ENCODE data around the gene CCS. TPM values are rescaled to one million over a fixed set of nuclear protein-coding genes. Genes with fewer than 3 reads are reported as not detected.
A peak's percentile ranks its signal among the peaks of the same experiment; 100 is the strongest.

CCS gene
- total RNA-seq, 1 experiment from 2014 or later, result 47.2 TPM

GRCh38 chr11:66570850-66571180 is 22.2 kb upstream of the CCS start:
- Histone ChIP-seq H3F3A (ENCODE audit: insufficient read depth, low read depth) (no peaks in the 10 kb centered on the region), H3K27ac (no peak overlapping the region), H3K9me2 (ENCODE audit: insufficient read depth) (no peaks in the 10 kb centered on the region), H3K4me2 (no peak overlapping the region), H3K27me3 (ENCODE audit: insufficient read depth, low read depth) (peaks cover 46% of the 10 kb centered on the region), H2AFZ (no peak overlapping the region), H3K9me3 (ENCODE audit: insufficient read depth, low read depth) (no peaks in the 10 kb centered on the region), H3K4me3 (no peak overlapping the region), H4K20me1 (ENCODE audit: insufficient read depth) (no peaks in the 10 kb centered on the region), H3K79me2 (ENCODE audit: low read depth) (no peaks in the 10 kb centered on the region), H3K4me1 (replicated peaks; ENCODE audit: insufficient read depth) (peaks cover 5% of the 10 kb centered on the region; the same call in 1 of the 2 replicates), H3K36me3 (ENCODE audit: low read depth) (no peaks in the 10 kb centered on the region)
- CTCF ChIA-PET, result no interaction called here
- intact Hi-C loops (cut with micrococcal nuclease; ENCODE audit: unreplicated experiment), result no loop called here
- POLR2A ChIA-PET (ENCODE audit: unreplicated experiment), result no interaction called here
- DNase-seq, result no peak
- TF ChIP-seq EZH2 (IDR thresholded peaks at IDR 0.05; ENCODE audit: low read depth) (no peak), CTCF (conservative IDR thresholded peaks at IDR 0.05) (no peak)
- no TSS peak for BruUV-seq (replicated peaks)

GRCh38 chr11:66579017-66579606 is 13.9 kb upstream of the CCS start:
- POLR2A ChIA-PET (ENCODE audit: unreplicated experiment), result no interaction called here
- Histone ChIP-seq H3F3A (ENCODE audit: insufficient read depth, low read depth) (no peaks in the 10 kb centered on the region), H3K4me1 (replicated peaks; ENCODE audit: insufficient read depth) (no peaks in the 10 kb centered on the region), H3K9me3 (ENCODE audit: insufficient read depth, low read depth) (peaks cover 16% of the 10 kb centered on the region; the same call in 1 of the 2 replicates), H3K9me2 (ENCODE audit: insufficient read depth) (no peaks in the 10 kb centered on the region), H4K20me1 (ENCODE audit: insufficient read depth) (no peaks in the 10 kb centered on the region), H3K36me3 (ENCODE audit: low read depth) (no peaks in the 10 kb centered on the region), H3K79me2 (ENCODE audit: low read depth) (no peaks in the 10 kb centered on the region), H3K4me3 (no peak overlapping the region), H2AFZ (no peak overlapping the region), H3K27ac (no peak overlapping the region), H3K4me2 (no peak overlapping the region), H3K27me3 (ENCODE audit: insufficient read depth, low read depth) (peaks cover 54% of the 10 kb centered on the region)
- BruUV-seq (replicated peaks), result no TSS peak
- CTCF ChIA-PET, result interaction anchor here (0.6 kb wide), 1 partner anchor 26 kb away, joined by 6 read pairs; no protein-coding TSS in a partner anchor
- peak in 1 of 2 experiments; percentile 61 for DNase-seq
- intact Hi-C loops (cut with micrococcal nuclease; ENCODE audit: unreplicated experiment), result loop anchor here (1.0 kb wide), 1 partner anchor 99 kb away; no protein-coding TSS in a partner anchor
- TF ChIP-seq EZH2 (IDR thresholded peaks at IDR 0.05; ENCODE audit: low read depth) (no peak), CTCF (conservative IDR thresholded peaks at IDR 0.05) (peak; percentile 84)

- H3K4me2 ChIP-seq, result no peak overlapping the region
- peaks cover under 1% of the 10 kb centered on the region; the same call in 1 of the 2 replicates for H3F3A ChIP-seq (ENCODE audit: insufficient read depth, low read depth)
- no peaks in the 10 kb centered on the region for H3K36me3 ChIP-seq (ENCODE audit: low read depth)
- H3K79me2 ChIP-seq (ENCODE audit: low read depth), result no peaks in the 10 kb centered on the region
- H2AFZ ChIP-seq, result no peak overlapping the region
- no peak overlapping the region for H3K4me3 ChIP-seq
- intact Hi-C loops (cut with micrococcal nuclease; ENCODE audit: unreplicated experiment), result no loop called here
- no peak for DNase-seq
- H3K9me3 ChIP-seq (ENCODE audit: insufficient read depth, low read depth), result peaks cover 16% of the 10 kb centered on the region; the same call in 1 of the 2 replicates
- ChIA-PET CTCF (no interaction called here), POLR2A (ENCODE audit: unreplicated experiment) (interaction anchor here (0.6 kb wide), 1 partner anchor 243 kb away, joined by 4 read pairs; no protein-coding TSS in a partner anchor)
- no peaks in the 10 kb centered on the region for H3K4me1 ChIP-seq (replicated peaks; ENCODE audit: insufficient read depth)
- no peaks in the 10 kb centered on the region for H4K20me1 ChIP-seq (ENCODE audit: insufficient read depth)
- no peak overlapping the region for H3K27ac ChIP-seq
- no TSS peak for BruUV-seq (replicated peaks)
- TF ChIP-seq CTCF (conservative IDR thresholded peaks at IDR 0.05), result no peak
- no peak for TF ChIP-seq EZH2 (IDR thresholded peaks at IDR 0.05; ENCODE audit: low read depth)
- no peaks in the 10 kb centered on the region for H3K9me2 ChIP-seq (ENCODE audit: insufficient read depth)
- H3K27me3 ChIP-seq (ENCODE audit: insufficient read depth, low read depth), result peaks cover 50% of the 10 kb centered on the region
Measured at GRCh38 chr11:66580803-66581202, 12.2 kb upstream of the CCS start.
